GM23338 (cell line): ENCODE data around the gene NAALADL2. TPM values are rescaled to one million over a fixed set of nuclear protein-coding genes. Genes with fewer than 3 reads are reported as not detected.

Experiments used
- ATAC-seq: fragments of 200-7000 bp; cut with Tn5 transposase; 3 replicates; pipeline ENCODE4 v1.9.1; 2020
- DNase-seq: peaks from one replicate; pipeline ENCODE4 v3.0.0-alpha.2; 2015; ENCODE audit warnings: low spot score
- H2AFZ ChIP-seq: fragments of 200-600 bp; sonication (generic); 2 replicates; pipeline ENCODE4 v1.8.0; 2016; ENCODE audit warnings: antibody characterized with exemption, mild to moderate bottlenecking, moderate library complexity
- H3F3A ChIP-seq: fragments of 200-600 bp; sonication (generic); replicated peaks from 2 replicates; pipeline ENCODE4 v1.8.0; 2017; ENCODE audit warnings: antibody characterized with exemption, mixed run types, low read depth
- H3K27ac ChIP-seq: fragments of 200-600 bp; sonication (generic); 2 replicates; pipeline ENCODE4 v1.6.1; 2016; ENCODE audit warnings: low read depth
- H3K27me3 ChIP-seq: fragments of 200-600 bp; sonication (generic); 2 replicates; pipeline ENCODE4 v1.8.0; 2016; ENCODE audit warnings: mild to moderate bottlenecking, mixed run types, moderate library complexity; ENCODE audit not compliant: insufficient read depth
- H3K36me3 ChIP-seq: fragments of 200-600 bp; sonication (generic); 2 replicates; pipeline ENCODE4 v1.8.0; 2016; ENCODE audit warnings: mild to moderate bottlenecking; ENCODE audit not compliant: insufficient read depth
- H3K4me1 ChIP-seq: fragments of 200-600 bp; sonication (generic); 2 replicates; pipeline ENCODE4 v1.8.0; 2016; ENCODE audit warnings: mild to moderate bottlenecking, moderate library complexity; ENCODE audit not compliant: insufficient read depth
- H3K4me2 ChIP-seq: fragments of 200-600 bp; sonication (generic); 2 replicates; pipeline ENCODE4 v1.7.1; 2017; ENCODE audit warnings: mixed run types
- H3K4me3 ChIP-seq: fragments of 200-600 bp; sonication (generic); 2 replicates; pipeline ENCODE4 v1.6.1; 2016; ENCODE audit warnings: mixed run types
- H3K79me2 ChIP-seq: fragments of 200-600 bp; sonication (generic); replicated peaks from 2 replicates; pipeline ENCODE4 v1.8.0; 2017; ENCODE audit warnings: mild to moderate bottlenecking; ENCODE audit not compliant: insufficient read depth
- H3K9me2 ChIP-seq: fragments of 200-600 bp; sonication (generic); 2 replicates; pipeline ENCODE4 v1.8.0; 2017; ENCODE audit not compliant: insufficient read depth
- H4K20me1 ChIP-seq: fragments of 200-600 bp; sonication (generic); replicated peaks from 2 replicates; pipeline ENCODE4 v1.8.0; 2017; ENCODE audit warnings: mild to moderate bottlenecking; ENCODE audit not compliant: insufficient read depth
- H3K27ac Mint-ChIP-seq: 2 replicates; pipeline ENCODE4 v1.8.0; 2020; ENCODE audit warnings: inconsistent platforms, mild to moderate bottlenecking, moderate library complexity, mixed read lengths
- H3K27me3 Mint-ChIP-seq: 3 replicates; pipeline ENCODE4 v1.8.0; 2022; ENCODE audit warnings: low read depth, mild to moderate bottlenecking, moderate library complexity, mixed read lengths, inconsistent platforms; ENCODE audit not compliant: insufficient read depth, poor library complexity
- H3K36me3 Mint-ChIP-seq: 3 replicates; pipeline ENCODE4 v1.8.0; 2021; ENCODE audit warnings: low read depth, mild to moderate bottlenecking, inconsistent platforms, moderate library complexity, mixed read lengths
- H3K4me1 Mint-ChIP-seq: 3 replicates; pipeline ENCODE4 v1.8.0; 2020; ENCODE audit warnings: mild to moderate bottlenecking, inconsistent platforms, mixed read lengths
- H3K4me3 Mint-ChIP-seq: 3 replicates; pipeline ENCODE4 v1.8.0; 2021; ENCODE audit warnings: moderate library complexity, mild to moderate bottlenecking, inconsistent platforms, mixed read lengths
- H3K9me3 Mint-ChIP-seq: 3 replicates; pipeline ENCODE4 v1.8.0; 2020; ENCODE audit warnings: moderate library complexity, mild to moderate bottlenecking, inconsistent platforms, mixed read lengths
- CREB1 ChIP-seq: fragments of 250-450 bp; sonication (Bioruptor Pico); IDR thresholded peaks from 2 replicates; pipeline ENCODE4 v1.5.0; 2020; ENCODE audit warnings: low read depth, mild to moderate bottlenecking, moderate library complexity
- EZH2 ChIP-seq: fragments of 200-600 bp; sonication (generic); IDR thresholded peaks from one replicate; pipeline ENCODE4 v1.8.0; 2017; ENCODE audit warnings: antibody characterized with exemption, mild to moderate bottlenecking, low read depth; ENCODE audit not compliant: unreplicated experiment
- EZH2phosphoT487 ChIP-seq: fragments of 200-600 bp; sonication (generic); IDR thresholded peaks from one replicate; pipeline ENCODE4 v1.8.1; 2018; ENCODE audit warnings: antibody characterized with exemption; ENCODE audit not compliant: unreplicated experiment
- JUNB ChIP-seq: IDR thresholded peaks from one replicate; pipeline ENCODE4 v1.6.1; 2016; ENCODE audit warnings: antibody characterized with exemption; ENCODE audit not compliant: unreplicated experiment
- NANOG ChIP-seq: IDR thresholded peaks from 2 replicates; pipeline ENCODE4 v1.6.1; 2016; ENCODE audit warnings: antibody characterized with exemption, borderline replicate concordance
- POLR2AphosphoS5 ChIP-seq: IDR thresholded peaks from 2 replicates; pipeline ENCODE4 v1.6.1; 2016; ENCODE audit warnings: antibody characterized with exemption, low read depth
- STAT1 ChIP-seq: IDR thresholded peaks from one replicate; pipeline ENCODE4 v1.6.1; 2016; ENCODE audit warnings: antibody characterized with exemption; ENCODE audit not compliant: unreplicated experiment
- ZNF114 ChIP-seq: fragments of 250-450 bp; sonication (Bioruptor Pico); IDR thresholded peaks from 2 replicates; pipeline ENCODE4 v1.5.0; 2020; ENCODE audit warnings: mild to moderate bottlenecking, moderate library complexity
- ZNF331 ChIP-seq: fragments of 250-450 bp; sonication (Bioruptor Pico); IDR thresholded peaks from 2 replicates; pipeline ENCODE4 v1.5.0; 2020; ENCODE audit warnings: low read depth, mild to moderate bottlenecking, moderate library complexity
- polyA plus RNA-seq: library from polyadenylated mRNA; unstranded; fragments of >200 nt; fragmentation: Nextera tagmentation; extraction: Ambion mirVana; gene quantifications from 2 replicates; pipeline ENCODE4 v1.2.1, GENCODE V29; 2016
- total RNA-seq: library from RNA; depleted of rRNA; stranded (reverse); fragments of >200 nt; shearing (Covaris generic); gene quantifications from 2 replicates; pipeline ENCODE4 v1.2.3, GENCODE V29; 2014
- TF ChIP-seq, protein P1 (sequence below), 2 experiments: fragments of 200-600 bp in 1 of 2; sonication (generic) in 1 of 2; conservative IDR thresholded peaks; 2 replicates each; pipeline versions ENCODE4 v1.5.1 to v1.6.1; 2016 to 2017; ENCODE audit warnings: antibody characterized with exemption in 2 of 2, low read depth in 2 of 2, mild to moderate bottlenecking in 2 of 2, moderate library complexity in 1 of 2
- TF ChIP-seq, protein P2 (sequence below): IDR thresholded peaks from one replicate; pipeline ENCODE4 v1.6.1; 2018; ENCODE audit warnings: antibody characterized with exemption; ENCODE audit not compliant: unreplicated experiment
- TF ChIP-seq, protein P3 (sequence below): fragments of 250-450 bp; sonication (Bioruptor Pico); IDR thresholded peaks from 2 replicates; pipeline ENCODE4 v1.5.0; 2020; ENCODE audit warnings: mild to moderate bottlenecking, moderate library complexity
- TF ChIP-seq, protein P4 (sequence below): IDR thresholded peaks from 2 replicates; pipeline ENCODE4 v1.6.1; 2016; ENCODE audit warnings: antibody characterized with exemption

Gene NAALADL2
- total and polyA plus RNA-seq, 2 experiments from 2014 or later: 1.6 to 2.6 TPM

DNA sequence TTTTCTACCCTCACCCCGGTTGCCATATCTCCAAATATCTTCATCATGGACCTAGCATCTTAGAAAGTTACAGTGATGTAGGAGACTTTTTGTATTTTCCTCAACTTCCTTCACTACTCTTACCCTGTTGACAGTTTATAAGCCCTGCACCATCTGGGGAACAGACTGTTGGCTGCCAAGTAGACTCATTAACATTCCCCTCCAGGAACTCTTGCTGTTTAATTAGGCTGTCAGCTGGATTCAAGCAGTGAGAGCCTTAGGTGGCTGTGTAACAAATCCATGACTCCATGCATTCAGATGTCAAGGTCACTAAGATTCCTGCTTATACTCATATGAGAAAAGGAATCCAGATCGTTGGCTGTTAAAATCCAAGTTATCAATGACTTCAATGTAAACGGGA, 198.3 kb downstream of the NAALADL2 start (continued):
- no peak for TF ChIP-seq STAT1
- no peak for TF ChIP-seq NANOG
- TF ChIP-seq ZNF331 (CRISPR knock-in tag): no peak
- TF ChIP-seq, protein P1, sequence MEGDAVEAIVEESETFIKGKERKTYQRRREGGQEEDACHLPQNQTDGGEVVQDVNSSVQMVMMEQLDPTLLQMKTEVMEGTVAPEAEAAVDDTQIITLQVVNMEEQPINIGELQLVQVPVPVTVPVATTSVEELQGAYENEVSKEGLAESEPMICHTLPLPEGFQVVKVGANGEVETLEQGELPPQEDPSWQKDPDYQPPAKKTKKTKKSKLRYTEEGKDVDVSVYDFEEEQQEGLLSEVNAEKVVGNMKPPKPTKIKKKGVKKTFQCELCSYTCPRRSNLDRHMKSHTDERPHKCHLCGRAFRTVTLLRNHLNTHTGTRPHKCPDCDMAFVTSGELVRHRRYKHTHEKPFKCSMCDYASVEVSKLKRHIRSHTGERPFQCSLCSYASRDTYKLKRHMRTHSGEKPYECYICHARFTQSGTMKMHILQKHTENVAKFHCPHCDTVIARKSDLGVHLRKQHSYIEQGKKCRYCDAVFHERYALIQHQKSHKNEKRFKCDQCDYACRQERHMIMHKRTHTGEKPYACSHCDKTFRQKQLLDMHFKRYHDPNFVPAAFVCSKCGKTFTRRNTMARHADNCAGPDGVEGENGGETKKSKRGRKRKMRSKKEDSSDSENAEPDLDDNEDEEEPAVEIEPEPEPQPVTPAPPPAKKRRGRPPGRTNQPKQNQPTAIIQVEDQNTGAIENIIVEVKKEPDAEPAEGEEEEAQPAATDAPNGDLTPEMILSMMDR (conservative IDR thresholded peaks at IDR 0.05; ENCODE audit: low read depth in 2 of 2): no peak
- no peak for TF ChIP-seq JUNB
- no peak for TF ChIP-seq POLR2AphosphoS5
- TF ChIP-seq EZH2phosphoT487: no peak

DNA sequence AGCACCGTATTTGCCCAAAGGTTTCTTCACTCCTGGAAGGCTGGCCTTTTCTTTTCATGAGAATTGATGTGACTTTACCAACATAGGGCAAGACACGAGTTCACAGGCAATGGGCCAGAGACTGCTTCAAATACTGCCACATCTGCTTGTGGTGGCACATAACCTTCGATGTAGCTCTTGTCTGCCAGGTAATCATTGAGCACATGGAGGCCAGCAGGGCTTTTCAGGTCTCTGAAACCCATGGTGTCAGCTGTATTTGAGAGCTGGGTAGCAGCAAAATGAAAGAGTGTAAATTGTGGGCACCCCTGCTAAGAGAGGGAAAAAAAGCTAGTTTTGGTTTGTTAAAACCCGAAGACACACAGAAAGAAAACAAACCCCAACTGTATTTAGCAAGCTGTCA, 200.7 kb downstream of the NAALADL2 start:
- no peak overlapping the region for H3K4me3 Mint-ChIP-seq
- Histone ChIP-seq H3K4me2 (no peak overlapping the region), H3K36me3 (peaks cover 11% of the 10 kb centered on the region; the same call in 1 of the 2 replicates), H3K79me2 (no peaks in the 10 kb centered on the region), H3K9me2 (no peaks in the 10 kb centered on the region), H3K4me1 (no peaks in the 10 kb centered on the region), H3F3A (no peaks in the 10 kb centered on the region), H3K4me3 (no peak overlapping the region), H4K20me1 (no peaks in the 10 kb centered on the region), H3K27ac (no peak overlapping the region), H3K27me3 (no peaks in the 10 kb centered on the region), H2AFZ (no peak overlapping the region)
- H3K36me3 Mint-ChIP-seq: peaks cover 33% of the 10 kb centered on the region
- H3K4me1 Mint-ChIP-seq: peaks cover 2% of the 10 kb centered on the region; the same call in 1 of the 3 replicates
- H3K27ac Mint-ChIP-seq: no peak overlapping the region
- no peak for ATAC-seq
- peaks cover 31% of the 10 kb centered on the region for H3K9me3 Mint-ChIP-seq
- no peak for DNase-seq
- peaks cover 2% of the 10 kb centered on the region for H3K27me3 Mint-ChIP-seq
- TF ChIP-seq JUNB (no peak), NANOG (no peak), ZNF114 (CRISPR knock-in tag) (no peak), EZH2 (no peak), EZH2phosphoT487 (no peak), POLR2AphosphoS5 (no peak), CREB1 (no peak), ZNF331 (CRISPR knock-in tag) (no peak), STAT1 (no peak)
- TF ChIP-seq, protein P2, sequence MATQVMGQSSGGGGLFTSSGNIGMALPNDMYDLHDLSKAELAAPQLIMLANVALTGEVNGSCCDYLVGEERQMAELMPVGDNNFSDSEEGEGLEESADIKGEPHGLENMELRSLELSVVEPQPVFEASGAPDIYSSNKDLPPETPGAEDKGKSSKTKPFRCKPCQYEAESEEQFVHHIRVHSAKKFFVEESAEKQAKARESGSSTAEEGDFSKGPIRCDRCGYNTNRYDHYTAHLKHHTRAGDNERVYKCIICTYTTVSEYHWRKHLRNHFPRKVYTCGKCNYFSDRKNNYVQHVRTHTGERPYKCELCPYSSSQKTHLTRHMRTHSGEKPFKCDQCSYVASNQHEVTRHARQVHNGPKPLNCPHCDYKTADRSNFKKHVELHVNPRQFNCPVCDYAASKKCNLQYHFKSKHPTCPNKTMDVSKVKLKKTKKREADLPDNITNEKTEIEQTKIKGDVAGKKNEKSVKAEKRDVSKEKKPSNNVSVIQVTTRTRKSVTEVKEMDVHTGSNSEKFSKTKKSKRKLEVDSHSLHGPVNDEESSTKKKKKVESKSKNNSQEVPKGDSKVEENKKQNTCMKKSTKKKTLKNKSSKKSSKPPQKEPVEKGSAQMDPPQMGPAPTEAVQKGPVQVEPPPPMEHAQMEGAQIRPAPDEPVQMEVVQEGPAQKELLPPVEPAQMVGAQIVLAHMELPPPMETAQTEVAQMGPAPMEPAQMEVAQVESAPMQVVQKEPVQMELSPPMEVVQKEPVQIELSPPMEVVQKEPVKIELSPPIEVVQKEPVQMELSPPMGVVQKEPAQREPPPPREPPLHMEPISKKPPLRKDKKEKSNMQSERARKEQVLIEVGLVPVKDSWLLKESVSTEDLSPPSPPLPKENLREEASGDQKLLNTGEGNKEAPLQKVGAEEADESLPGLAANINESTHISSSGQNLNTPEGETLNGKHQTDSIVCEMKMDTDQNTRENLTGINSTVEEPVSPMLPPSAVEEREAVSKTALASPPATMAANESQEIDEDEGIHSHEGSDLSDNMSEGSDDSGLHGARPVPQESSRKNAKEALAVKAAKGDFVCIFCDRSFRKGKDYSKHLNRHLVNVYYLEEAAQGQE: no peak
- TF ChIP-seq, protein P3, sequence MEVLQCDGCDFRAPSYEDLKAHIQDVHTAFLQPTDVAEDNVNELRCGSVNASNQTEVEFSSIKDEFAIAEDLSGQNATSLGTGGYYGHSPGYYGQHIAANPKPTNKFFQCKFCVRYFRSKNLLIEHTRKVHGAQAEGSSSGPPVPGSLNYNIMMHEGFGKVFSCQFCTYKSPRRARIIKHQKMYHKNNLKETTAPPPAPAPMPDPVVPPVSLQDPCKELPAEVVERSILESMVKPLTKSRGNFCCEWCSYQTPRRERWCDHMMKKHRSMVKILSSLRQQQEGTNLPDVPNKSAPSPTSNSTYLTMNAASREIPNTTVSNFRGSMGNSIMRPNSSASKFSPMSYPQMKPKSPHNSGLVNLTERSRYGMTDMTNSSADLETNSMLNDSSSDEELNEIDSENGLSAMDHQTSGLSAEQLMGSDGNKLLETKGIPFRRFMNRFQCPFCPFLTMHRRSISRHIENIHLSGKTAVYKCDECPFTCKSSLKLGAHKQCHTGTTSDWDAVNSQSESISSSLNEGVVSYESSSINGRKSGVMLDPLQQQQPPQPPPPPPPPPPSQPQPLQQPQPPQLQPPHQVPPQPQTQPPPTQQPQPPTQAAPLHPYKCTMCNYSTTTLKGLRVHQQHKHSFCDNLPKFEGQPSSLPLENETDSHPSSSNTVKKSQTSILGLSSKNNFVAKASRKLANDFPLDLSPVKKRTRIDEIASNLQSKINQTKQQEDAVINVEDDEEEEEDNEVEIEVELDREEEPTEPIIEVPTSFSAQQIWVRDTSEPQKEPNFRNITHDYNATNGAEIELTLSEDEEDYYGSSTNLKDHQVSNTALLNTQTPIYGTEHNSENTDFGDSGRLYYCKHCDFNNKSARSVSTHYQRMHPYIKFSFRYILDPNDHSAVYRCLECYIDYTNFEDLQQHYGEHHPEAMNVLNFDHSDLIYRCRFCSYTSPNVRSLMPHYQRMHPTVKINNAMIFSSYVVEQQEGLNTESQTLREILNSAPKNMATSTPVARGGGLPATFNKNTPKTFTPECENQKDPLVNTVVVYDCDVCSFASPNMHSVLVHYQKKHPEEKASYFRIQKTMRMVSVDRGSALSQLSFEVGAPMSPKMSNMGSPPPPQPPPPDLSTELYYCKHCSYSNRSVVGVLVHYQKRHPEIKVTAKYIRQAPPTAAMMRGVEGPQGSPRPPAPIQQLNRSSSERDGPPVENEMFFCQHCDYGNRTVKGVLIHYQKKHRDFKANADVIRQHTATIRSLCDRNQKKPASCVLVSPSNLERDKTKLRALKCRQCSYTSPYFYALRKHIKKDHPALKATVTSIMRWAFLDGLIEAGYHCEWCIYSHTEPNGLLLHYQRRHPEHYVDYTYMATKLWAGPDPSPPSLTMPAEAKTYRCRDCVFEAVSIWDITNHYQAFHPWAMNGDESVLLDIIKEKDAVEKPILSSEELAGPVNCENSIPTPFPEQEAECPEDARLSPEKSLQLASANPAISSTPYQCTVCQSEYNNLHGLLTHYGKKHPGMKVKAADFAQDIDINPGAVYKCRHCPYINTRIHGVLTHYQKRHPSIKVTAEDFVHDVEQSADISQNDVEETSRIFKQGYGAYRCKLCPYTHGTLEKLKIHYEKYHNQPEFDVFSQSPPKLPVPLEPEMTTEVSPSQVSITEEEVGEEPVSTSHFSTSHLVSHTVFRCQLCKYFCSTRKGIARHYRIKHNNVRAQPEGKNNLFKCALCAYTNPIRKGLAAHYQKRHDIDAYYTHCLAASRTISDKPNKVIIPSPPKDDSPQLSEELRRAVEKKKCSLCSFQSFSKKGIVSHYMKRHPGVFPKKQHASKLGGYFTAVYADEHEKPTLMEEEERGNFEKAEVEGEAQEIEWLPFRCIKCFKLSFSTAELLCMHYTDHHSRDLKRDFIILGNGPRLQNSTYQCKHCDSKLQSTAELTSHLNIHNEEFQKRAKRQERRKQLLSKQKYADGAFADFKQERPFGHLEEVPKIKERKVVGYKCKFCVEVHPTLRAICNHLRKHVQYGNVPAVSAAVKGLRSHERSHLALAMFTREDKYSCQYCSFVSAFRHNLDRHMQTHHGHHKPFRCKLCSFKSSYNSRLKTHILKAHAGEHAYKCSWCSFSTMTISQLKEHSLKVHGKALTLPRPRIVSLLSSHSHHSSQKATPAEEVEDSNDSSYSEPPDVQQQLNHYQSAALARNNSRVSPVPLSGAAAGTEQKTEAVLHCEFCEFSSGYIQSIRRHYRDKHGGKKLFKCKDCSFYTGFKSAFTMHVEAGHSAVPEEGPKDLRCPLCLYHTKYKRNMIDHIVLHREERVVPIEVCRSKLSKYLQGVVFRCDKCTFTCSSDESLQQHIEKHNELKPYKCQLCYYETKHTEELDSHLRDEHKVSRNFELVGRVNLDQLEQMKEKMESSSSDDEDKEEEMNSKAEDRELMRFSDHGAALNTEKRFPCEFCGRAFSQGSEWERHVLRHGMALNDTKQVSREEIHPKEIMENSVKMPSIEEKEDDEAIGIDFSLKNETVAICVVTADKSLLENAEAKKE: no peak
- TF ChIP-seq, protein P4, sequence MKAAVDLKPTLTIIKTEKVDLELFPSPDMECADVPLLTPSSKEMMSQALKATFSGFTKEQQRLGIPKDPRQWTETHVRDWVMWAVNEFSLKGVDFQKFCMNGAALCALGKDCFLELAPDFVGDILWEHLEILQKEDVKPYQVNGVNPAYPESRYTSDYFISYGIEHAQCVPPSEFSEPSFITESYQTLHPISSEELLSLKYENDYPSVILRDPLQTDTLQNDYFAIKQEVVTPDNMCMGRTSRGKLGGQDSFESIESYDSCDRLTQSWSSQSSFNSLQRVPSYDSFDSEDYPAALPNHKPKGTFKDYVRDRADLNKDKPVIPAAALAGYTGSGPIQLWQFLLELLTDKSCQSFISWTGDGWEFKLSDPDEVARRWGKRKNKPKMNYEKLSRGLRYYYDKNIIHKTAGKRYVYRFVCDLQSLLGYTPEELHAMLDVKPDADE: no peak
